WTC11 (cell line): ENCODE results near the gene ALOXE3. TPM values are rescaled to one million over a fixed set of nuclear protein-coding genes. Genes with fewer than 3 reads are reported as not detected.

Experiments used
- ATAC-seq: fragments of 200-7000 bp; cut with Tn5 transposase; 2 replicates; pipeline ENCODE4 v1.10.0; 2021; ENCODE audit warnings: mild to moderate bottlenecking, moderate library complexity
- CTCF ChIA-PET: fragments of 300-600 bp; sonication (Branson Sonifier 250); formaldehyde crosslinking; loops from one replicate; lab custom pipeline; 2021; ENCODE audit warnings: antibody characterized with exemption; lab: Charles Lee
- POLR2A ChIA-PET: fragments of 350-600 bp; sonication (Branson Sonifier 250); formaldehyde crosslinking; loops from one replicate; lab custom pipeline; 2021; ENCODE audit warnings: antibody characterized with exemption; lab: Charles Lee
- DNase-seq: peaks from one replicate; pipeline ENCODE4 v3.0.0; 2021; ENCODE audit warnings: low spot score
- H3K27ac Mint-ChIP-seq: 2 replicates; pipeline ENCODE4 v1.8.0; 2021; ENCODE audit warnings: mixed read lengths
- H3K27me3 Mint-ChIP-seq: 2 replicates; pipeline ENCODE4 v1.8.0; 2021; ENCODE audit warnings: low read depth, mild to moderate bottlenecking, moderate library complexity, mixed read lengths
- H3K36me3 Mint-ChIP-seq: 2 replicates; pipeline ENCODE4 v1.8.0; 2021; ENCODE audit warnings: mixed read lengths
- H3K4me1 Mint-ChIP-seq: 2 replicates; pipeline ENCODE4 v1.8.0; 2022; ENCODE audit warnings: mixed read lengths
- H3K4me3 Mint-ChIP-seq: 2 replicates; pipeline ENCODE4 v1.8.0; 2021; ENCODE audit warnings: mild to moderate bottlenecking, moderate library complexity, mixed read lengths
- H3K9me3 Mint-ChIP-seq: 2 replicates; pipeline ENCODE4 v1.8.0; 2021; ENCODE audit warnings: mixed read lengths
- ATF1 ChIP-seq: sonication (generic); formaldehyde crosslinking; IDR thresholded peaks from 2 replicates; pipeline ENCODE4 v1.8.1; 2023; ENCODE audit warnings: mild to moderate bottlenecking, moderate library complexity, missing genetic modification reagents
- ELF4 ChIP-seq: sonication (generic); formaldehyde crosslinking; IDR thresholded peaks from 2 replicates; pipeline ENCODE4 v1.8.1; 2022; ENCODE audit warnings: low read depth, mild to moderate bottlenecking, moderate library complexity, missing genetic modification reagents
- EMX1 ChIP-seq: fragments of 250-450 bp; sonication (Bioruptor Pico); IDR thresholded peaks from 2 replicates; pipeline ENCODE4 v1.8.0; 2021; ENCODE audit warnings: mild to moderate bottlenecking
- GABPB1 ChIP-seq: sonication (generic); formaldehyde crosslinking; IDR thresholded peaks from 2 replicates; pipeline ENCODE4 v1.8.1; 2023; ENCODE audit warnings: mild to moderate bottlenecking, missing genetic modification reagents
- HMGA2 ChIP-seq: fragments of 250-450 bp; sonication (Bioruptor Pico); IDR thresholded peaks from 2 replicates; pipeline ENCODE4 v1.4.0; 2021; ENCODE audit warnings: mild to moderate bottlenecking, moderate library complexity
- MAX ChIP-seq: sonication (generic); formaldehyde crosslinking; IDR thresholded peaks from 2 replicates; pipeline ENCODE4 v1.8.0; 2022; ENCODE audit warnings: mild to moderate bottlenecking, missing genetic modification reagents
- MXD4 ChIP-seq: fragments of 250-450 bp; sonication (Bioruptor Pico); IDR thresholded peaks from 2 replicates; pipeline ENCODE4 v1.8.0; 2021; ENCODE audit warnings: mild to moderate bottlenecking, moderate library complexity, borderline replicate concordance
- PRRX2 ChIP-seq: fragments of 250-450 bp; sonication (Bioruptor Pico); IDR thresholded peaks from 2 replicates; pipeline ENCODE4 v1.8.0; 2021; ENCODE audit warnings: mild to moderate bottlenecking
- TP53 ChIP-seq: sonication (generic); formaldehyde crosslinking; IDR thresholded peaks from 2 replicates; pipeline ENCODE4 v1.8.1; 2023; ENCODE audit warnings: mild to moderate bottlenecking, missing genetic modification reagents
- USF1 ChIP-seq: sonication (generic); formaldehyde crosslinking; IDR thresholded peaks from 2 replicates; pipeline ENCODE4 v1.8.0; 2022; ENCODE audit warnings: mild to moderate bottlenecking, missing genetic modification reagents
- ZNF396 ChIP-seq: fragments of 250-450 bp; sonication (Bioruptor Pico); IDR thresholded peaks from 2 replicates; pipeline ENCODE4 v1.8.0; 2021; ENCODE audit warnings: mild to moderate bottlenecking, moderate library complexity, borderline replicate concordance
- total RNA-seq: library from RNA; stranded (reverse); gene quantifications from 3 replicates; pipeline ENCODE4 v1.2.3, GENCODE V29; 2021
- TF ChIP-seq, protein P1 (sequence below): sonication (generic); formaldehyde crosslinking; IDR thresholded peaks from 2 replicates; pipeline ENCODE4 v1.8.0; 2022; ENCODE audit warnings: missing genetic modification reagents
- TF ChIP-seq, protein P2 (sequence below): sonication (generic); formaldehyde crosslinking; IDR thresholded peaks from 2 replicates; pipeline ENCODE4 v1.8.0; 2023; ENCODE audit warnings: mild to moderate bottlenecking, missing genetic modification reagents
- TF ChIP-seq, protein P3 (sequence below): sonication (generic); formaldehyde crosslinking; IDR thresholded peaks from 2 replicates; pipeline ENCODE4 v1.8.1; 2022; ENCODE audit warnings: mild to moderate bottlenecking, missing genetic modification reagents, moderate library complexity, borderline replicate concordance
- TF ChIP-seq, protein P4 (sequence below): sonication (generic); formaldehyde crosslinking; IDR thresholded peaks from 2 replicates; pipeline ENCODE4 v1.8.1; 2022; ENCODE audit warnings: missing genetic modification reagents, borderline replicate concordance
- TF ChIP-seq, protein P5 (sequence below): fragments of 250-450 bp; sonication (Bioruptor Pico); IDR thresholded peaks from 2 replicates; pipeline ENCODE4 v2.1.2; 2022; ENCODE audit warnings: mild to moderate bottlenecking, moderate library complexity
- TF ChIP-seq, protein P6 (sequence below): sonication (generic); formaldehyde crosslinking; IDR thresholded peaks from 2 replicates; pipeline ENCODE4 v1.8.1; 2022; ENCODE audit warnings: low read depth, mild to moderate bottlenecking, moderate library complexity, missing genetic modification reagents, borderline replicate concordance

ALOXE3 gene
- total RNA-seq, 1 experiment from 2014 or later: 0.81 TPM

- TF ChIP-seq HMGA2 (CRISPR knock-in tag) (no peak), PRRX2 (CRISPR knock-in tag) (no peak), MXD4 (no peak), EMX1 (no peak)
- TF ChIP-seq, protein P1, sequence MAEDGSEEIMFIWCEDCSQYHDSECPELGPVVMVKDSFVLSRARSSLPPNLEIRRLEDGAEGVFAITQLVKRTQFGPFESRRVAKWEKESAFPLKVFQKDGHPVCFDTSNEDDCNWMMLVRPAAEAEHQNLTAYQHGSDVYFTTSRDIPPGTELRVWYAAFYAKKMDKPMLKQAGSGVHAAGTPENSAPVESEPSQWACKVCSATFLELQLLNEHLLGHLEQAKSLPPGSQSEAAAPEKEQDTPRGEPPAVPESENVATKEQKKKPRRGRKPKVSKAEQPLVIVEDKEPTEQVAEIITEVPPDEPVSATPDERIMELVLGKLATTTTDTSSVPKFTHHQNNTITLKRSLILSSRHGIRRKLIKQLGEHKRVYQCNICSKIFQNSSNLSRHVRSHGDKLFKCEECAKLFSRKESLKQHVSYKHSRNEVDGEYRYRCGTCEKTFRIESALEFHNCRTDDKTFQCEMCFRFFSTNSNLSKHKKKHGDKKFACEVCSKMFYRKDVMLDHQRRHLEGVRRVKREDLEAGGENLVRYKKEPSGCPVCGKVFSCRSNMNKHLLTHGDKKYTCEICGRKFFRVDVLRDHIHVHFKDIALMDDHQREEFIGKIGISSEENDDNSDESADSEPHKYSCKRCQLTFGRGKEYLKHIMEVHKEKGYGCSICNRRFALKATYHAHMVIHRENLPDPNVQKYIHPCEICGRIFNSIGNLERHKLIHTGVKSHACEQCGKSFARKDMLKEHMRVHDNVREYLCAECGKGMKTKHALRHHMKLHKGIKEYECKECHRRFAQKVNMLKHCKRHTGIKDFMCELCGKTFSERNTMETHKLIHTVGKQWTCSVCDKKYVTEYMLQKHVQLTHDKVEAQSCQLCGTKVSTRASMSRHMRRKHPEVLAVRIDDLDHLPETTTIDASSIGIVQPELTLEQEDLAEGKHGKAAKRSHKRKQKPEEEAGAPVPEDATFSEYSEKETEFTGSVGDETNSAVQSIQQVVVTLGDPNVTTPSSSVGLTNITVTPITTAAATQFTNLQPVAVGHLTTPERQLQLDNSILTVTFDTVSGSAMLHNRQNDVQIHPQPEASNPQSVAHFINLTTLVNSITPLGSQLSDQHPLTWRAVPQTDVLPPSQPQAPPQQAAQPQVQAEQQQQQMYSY: no peak
- TF ChIP-seq, protein P2, sequence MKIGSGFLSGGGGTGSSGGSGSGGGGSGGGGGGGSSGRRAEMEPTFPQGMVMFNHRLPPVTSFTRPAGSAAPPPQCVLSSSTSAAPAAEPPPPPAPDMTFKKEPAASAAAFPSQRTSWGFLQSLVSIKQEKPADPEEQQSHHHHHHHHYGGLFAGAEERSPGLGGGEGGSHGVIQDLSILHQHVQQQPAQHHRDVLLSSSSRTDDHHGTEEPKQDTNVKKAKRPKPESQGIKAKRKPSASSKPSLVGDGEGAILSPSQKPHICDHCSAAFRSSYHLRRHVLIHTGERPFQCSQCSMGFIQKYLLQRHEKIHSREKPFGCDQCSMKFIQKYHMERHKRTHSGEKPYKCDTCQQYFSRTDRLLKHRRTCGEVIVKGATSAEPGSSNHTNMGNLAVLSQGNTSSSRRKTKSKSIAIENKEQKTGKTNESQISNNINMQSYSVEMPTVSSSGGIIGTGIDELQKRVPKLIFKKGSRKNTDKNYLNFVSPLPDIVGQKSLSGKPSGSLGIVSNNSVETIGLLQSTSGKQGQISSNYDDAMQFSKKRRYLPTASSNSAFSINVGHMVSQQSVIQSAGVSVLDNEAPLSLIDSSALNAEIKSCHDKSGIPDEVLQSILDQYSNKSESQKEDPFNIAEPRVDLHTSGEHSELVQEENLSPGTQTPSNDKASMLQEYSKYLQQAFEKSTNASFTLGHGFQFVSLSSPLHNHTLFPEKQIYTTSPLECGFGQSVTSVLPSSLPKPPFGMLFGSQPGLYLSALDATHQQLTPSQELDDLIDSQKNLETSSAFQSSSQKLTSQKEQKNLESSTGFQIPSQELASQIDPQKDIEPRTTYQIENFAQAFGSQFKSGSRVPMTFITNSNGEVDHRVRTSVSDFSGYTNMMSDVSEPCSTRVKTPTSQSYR (CRISPR knock-in tag): no peak
These were observed 19.5 kb upstream of the ALOXE3 start (continued) for GRCh38 chr17:8137645-8138373.

DNA sequence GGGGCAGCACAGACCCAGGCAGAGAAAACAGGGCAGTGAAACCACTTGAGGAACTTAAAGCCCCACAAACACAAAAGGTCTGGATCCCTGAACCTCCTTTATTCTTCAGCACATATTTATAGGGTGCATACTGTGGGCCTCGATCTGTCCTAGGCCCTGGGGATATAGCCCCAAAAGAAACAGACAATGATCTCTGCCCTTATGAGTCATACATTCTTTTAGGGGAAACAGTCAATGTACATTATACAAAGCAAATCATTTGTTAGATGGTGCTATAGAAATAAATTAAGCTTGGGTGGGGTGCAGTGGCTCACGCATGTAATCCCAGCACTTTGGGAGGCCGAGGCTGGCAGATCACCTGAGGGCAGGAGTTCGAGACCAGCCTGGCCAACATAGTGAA lies 15.6 kb upstream of the ALOXE3 start:
- TF ChIP-seq MAX (CRISPR knock-in tag) (no peak), USF1 (CRISPR knock-in tag) (no peak), ZNF396 (CRISPR knock-in tag) (no peak), TP53 (no peak), ATF1 (CRISPR knock-in tag) (no peak), ELF4 (no peak), GABPB1 (no peak)
- TF ChIP-seq, protein P3, sequence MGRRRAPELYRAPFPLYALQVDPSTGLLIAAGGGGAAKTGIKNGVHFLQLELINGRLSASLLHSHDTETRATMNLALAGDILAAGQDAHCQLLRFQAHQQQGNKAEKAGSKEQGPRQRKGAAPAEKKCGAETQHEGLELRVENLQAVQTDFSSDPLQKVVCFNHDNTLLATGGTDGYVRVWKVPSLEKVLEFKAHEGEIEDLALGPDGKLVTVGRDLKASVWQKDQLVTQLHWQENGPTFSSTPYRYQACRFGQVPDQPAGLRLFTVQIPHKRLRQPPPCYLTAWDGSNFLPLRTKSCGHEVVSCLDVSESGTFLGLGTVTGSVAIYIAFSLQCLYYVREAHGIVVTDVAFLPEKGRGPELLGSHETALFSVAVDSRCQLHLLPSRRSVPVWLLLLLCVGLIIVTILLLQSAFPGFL (CRISPR knock-in tag): no peak
- TF ChIP-seq, protein P4, sequence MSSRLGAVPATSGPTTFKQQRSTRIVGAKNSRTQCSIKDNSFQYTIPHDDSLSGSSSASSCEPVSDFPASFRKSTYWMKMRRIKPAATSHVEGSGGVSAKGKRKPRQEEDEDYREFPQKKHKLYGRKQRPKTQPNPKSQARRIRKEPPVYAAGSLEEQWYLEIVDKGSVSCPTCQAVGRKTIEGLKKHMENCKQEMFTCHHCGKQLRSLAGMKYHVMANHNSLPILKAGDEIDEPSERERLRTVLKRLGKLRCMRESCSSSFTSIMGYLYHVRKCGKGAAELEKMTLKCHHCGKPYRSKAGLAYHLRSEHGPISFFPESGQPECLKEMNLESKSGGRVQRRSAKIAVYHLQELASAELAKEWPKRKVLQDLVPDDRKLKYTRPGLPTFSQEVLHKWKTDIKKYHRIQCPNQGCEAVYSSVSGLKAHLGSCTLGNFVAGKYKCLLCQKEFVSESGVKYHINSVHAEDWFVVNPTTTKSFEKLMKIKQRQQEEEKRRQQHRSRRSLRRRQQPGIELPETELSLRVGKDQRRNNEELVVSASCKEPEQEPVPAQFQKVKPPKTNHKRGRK: no peak
- TF ChIP-seq, protein P5, sequence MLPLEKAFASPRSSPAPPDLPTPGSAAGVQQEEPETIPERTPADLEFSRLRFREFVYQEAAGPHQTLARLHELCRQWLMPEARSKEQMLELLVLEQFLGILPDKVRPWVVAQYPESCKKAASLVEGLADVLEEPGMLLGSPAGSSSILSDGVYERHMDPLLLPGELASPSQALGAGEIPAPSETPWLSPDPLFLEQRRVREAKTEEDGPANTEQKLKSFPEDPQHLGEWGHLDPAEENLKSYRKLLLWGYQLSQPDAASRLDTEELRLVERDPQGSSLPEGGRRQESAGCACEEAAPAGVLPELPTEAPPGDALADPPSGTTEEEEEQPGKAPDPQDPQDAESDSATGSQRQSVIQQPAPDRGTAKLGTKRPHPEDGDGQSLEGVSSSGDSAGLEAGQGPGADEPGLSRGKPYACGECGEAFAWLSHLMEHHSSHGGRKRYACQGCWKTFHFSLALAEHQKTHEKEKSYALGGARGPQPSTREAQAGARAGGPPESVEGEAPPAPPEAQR (CRISPR knock-in tag): no peak
- TF ChIP-seq, protein P6, sequence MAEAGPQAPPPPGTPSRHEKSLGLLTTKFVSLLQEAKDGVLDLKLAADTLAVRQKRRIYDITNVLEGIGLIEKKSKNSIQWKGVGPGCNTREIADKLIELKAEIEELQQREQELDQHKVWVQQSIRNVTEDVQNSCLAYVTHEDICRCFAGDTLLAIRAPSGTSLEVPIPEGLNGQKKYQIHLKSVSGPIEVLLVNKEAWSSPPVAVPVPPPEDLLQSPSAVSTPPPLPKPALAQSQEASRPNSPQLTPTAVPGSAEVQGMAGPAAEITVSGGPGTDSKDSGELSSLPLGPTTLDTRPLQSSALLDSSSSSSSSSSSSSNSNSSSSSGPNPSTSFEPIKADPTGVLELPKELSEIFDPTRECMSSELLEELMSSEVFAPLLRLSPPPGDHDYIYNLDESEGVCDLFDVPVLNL (CRISPR knock-in tag): no peak
- TF ChIP-seq, all 79 proteins: peak for 0
- H3K27ac Mint-ChIP-seq: peak overlapping the region; percentile 29; the same call in 1 of the 2 replicates
- no peaks in the 10 kb centered on the region for H3K36me3 Mint-ChIP-seq
- no peak for ATAC-seq
- CTCF ChIA-PET: interaction anchor here (0.7 to 2.6 kb wide), 12 partner anchors 10 to 612 kb away, joined by 3 to 18 read pairs (median 5); partner anchors contain the start of genes ALOXE3 and HES7
- no peak for DNase-seq
- POLR2A ChIA-PET: interaction anchor here (0.6 to 1.9 kb wide), 6 partner anchors 11 to 144 kb away, joined by 4 to 7 read pairs (median 6); partner anchors contain the start of genes HES7 and PER1
- H3K4me1 Mint-ChIP-seq: peaks cover 18% of the 10 kb centered on the region
- H3K4me3 Mint-ChIP-seq: peak overlapping the region; percentile 24
- H3K27me3 Mint-ChIP-seq: peaks cover 13% of the 10 kb centered on the region
- H3K9me3 Mint-ChIP-seq: no peaks in the 10 kb centered on the region
